Trophoblast cell (in vitro differentiated cells and primary cell): Measurements from ENCODE around the gene EFCAB11.
A peak's percentile ranks its signal among the peaks of the same experiment; 100 is the strongest.

Experiments used
- DNase-seq, 2 donors: peaks; one replicate each; pipeline ENCODE4 v3.0.0-alpha.2; 2016
- H2AFZ ChIP-seq: 2 replicates; pipeline ENCODE4 v1.6.1; 2013; ENCODE audit warnings: low read length, moderate library complexity, mild to moderate bottlenecking; ENCODE audit not compliant: insufficient read depth, poor library complexity
- H2AK5ac ChIP-seq: 2 replicates; pipeline ENCODE4 v1.6.1; 2013; ENCODE audit warnings: mild to moderate bottlenecking, low read length
- H2BK120ac ChIP-seq: 2 replicates; pipeline ENCODE4 v1.6.1; 2013; ENCODE audit warnings: low read length, mild to moderate bottlenecking, moderate library complexity; ENCODE audit not compliant: insufficient read depth, poor library complexity
- H2BK12ac ChIP-seq: 2 replicates; pipeline ENCODE4 v1.6.1; 2013; ENCODE audit warnings: mild to moderate bottlenecking, low read length, moderate library complexity
- H2BK5ac ChIP-seq: 2 replicates; pipeline ENCODE4 v1.6.1; 2013; ENCODE audit warnings: low read length, low read depth, moderate library complexity, mild to moderate bottlenecking; ENCODE audit not compliant: poor library complexity
- H3K14ac ChIP-seq: 2 replicates; pipeline ENCODE4 v1.6.1; 2013; ENCODE audit warnings: mild to moderate bottlenecking, low read length
- H3K18ac ChIP-seq: 2 replicates; pipeline ENCODE4 v1.6.1; 2013; ENCODE audit warnings: mild to moderate bottlenecking, low read length
- H3K23ac ChIP-seq: 2 replicates; pipeline ENCODE4 v1.6.1; 2013; ENCODE audit warnings: low read length
- H3K27ac ChIP-seq: 2 replicates; pipeline ENCODE4 v1.5.1; 2013; ENCODE audit warnings: low read depth, mild to moderate bottlenecking, inconsistent platforms, low read length, moderate library complexity
- H3K27me3 ChIP-seq: 2 replicates; pipeline ENCODE4 v1.6.1; 2013; ENCODE audit warnings: inconsistent platforms, mild to moderate bottlenecking, low read length, moderate library complexity; ENCODE audit not compliant: insufficient read depth
- H3K36me3 ChIP-seq, 2 experiments: 1 replicate in 1 of 2; 2 replicates in 1 of 2; pipeline ENCODE4 v1.6.1; 2013; ENCODE audit warnings: low read length in 2 of 2, mild to moderate bottlenecking in 2 of 2, moderate library complexity in 1 of 2; ENCODE audit not compliant: insufficient read depth in 2 of 2, control insufficient read depth in 1 of 2
- H3K4ac ChIP-seq: 2 replicates; pipeline ENCODE4 v1.6.1; 2013; ENCODE audit warnings: low read depth, mild to moderate bottlenecking, low read length, moderate library complexity
- H3K4me1 ChIP-seq, 2 experiments: 1 replicate in 1 of 2; 2 replicates in 1 of 2; pipeline ENCODE4 v1.6.1; 2013; ENCODE audit warnings: low read length in 2 of 2, mild to moderate bottlenecking in 2 of 2, moderate library complexity in 1 of 2; ENCODE audit not compliant: insufficient read depth in 2 of 2, control insufficient read depth in 1 of 2
- H3K4me2 ChIP-seq: 2 replicates; pipeline ENCODE4 v1.6.1; 2013; ENCODE audit warnings: inconsistent platforms, mild to moderate bottlenecking, low read length, moderate library complexity
- H3K4me3 ChIP-seq: 2 replicates; pipeline ENCODE4 v1.5.1; 2013; ENCODE audit warnings: mild to moderate bottlenecking, low read depth, low read length, inconsistent platforms
- H3K79me1 ChIP-seq: one replicate; pipeline ENCODE4 v1.6.1; 2013; ENCODE audit warnings: low read length
- H3K79me2 ChIP-seq: 2 replicates; pipeline ENCODE4 v1.6.1; 2013; ENCODE audit warnings: low read length, mild to moderate bottlenecking; ENCODE audit not compliant: control insufficient read depth, insufficient read depth, poor library complexity
- H3K9ac ChIP-seq: 2 replicates; pipeline ENCODE4 v1.6.1; 2013; ENCODE audit warnings: mild to moderate bottlenecking, low read length
- H3K9me3 ChIP-seq: 2 replicates; pipeline ENCODE4 v1.6.1; 2013; ENCODE audit warnings: low read depth, mild to moderate bottlenecking, control low read depth, inconsistent platforms, low read length; ENCODE audit not compliant: insufficient read depth
- H4K12ac ChIP-seq: 2 replicates; pipeline ENCODE4 v1.6.1; 2013; ENCODE audit warnings: low read depth, mild to moderate bottlenecking, low read length, moderate library complexity
- H4K8ac ChIP-seq: 2 replicates; pipeline ENCODE4 v1.6.1; 2013; ENCODE audit warnings: low read depth, mild to moderate bottlenecking, low read length, moderate library complexity
- H4K91ac ChIP-seq: one replicate; pipeline ENCODE4 v1.6.1; 2013; ENCODE audit warnings: low read depth, mild to moderate bottlenecking, low read length, moderate library complexity
- WGBS: extraction: QIAGEN DNeasy Blood & Tissue Kit; methylation state at CpG from one replicate; pipeline ENCODE4 v1.1.7; 2013; ENCODE audit warnings: missing lambda C conversion rate; ENCODE audit not compliant: insufficient read length, insufficient coverage; ENCODE audit errors: extremely low coverage; 5-methylcytosine and 5-hydroxymethylcytosine counted together

EFCAB11 gene

DNA sequence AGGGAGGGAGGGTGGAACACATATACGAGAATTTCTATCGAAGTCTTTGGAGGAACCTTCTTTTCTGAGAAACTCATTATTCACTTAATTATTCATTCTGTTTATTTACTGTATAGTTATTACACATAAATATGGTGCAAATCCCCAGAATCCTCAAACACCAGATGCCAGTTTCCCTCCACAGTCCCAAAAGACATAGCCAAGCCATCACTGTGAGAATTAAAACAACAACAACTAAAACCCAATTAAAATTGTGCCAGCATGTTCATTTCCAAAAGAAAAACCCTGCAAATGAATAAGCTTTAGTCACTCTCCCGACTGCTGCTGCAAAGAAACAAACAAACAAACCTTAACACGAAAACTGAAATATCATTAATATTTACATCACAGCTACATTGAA, 173.5 kb downstream of the EFCAB11 start:
- Histone ChIP-seq H3K23ac (no peak overlapping the region), H4K91ac (no peak overlapping the region), H3K18ac (no peak overlapping the region), H3K14ac (no peak overlapping the region), H2AK5ac (no peak overlapping the region), H3K4me1 (no peaks in the 10 kb centered on the region), H3K4me2 (no peak overlapping the region), H2AFZ (no peak overlapping the region), H3K36me3 (no peaks in the 10 kb centered on the region), H3K79me1 (no peaks in the 10 kb centered on the region), H3K27ac (no peak overlapping the region), H3K9ac (no peak overlapping the region), H4K12ac (no peak overlapping the region), H3K27me3 (no peaks in the 10 kb centered on the region), H2BK120ac (no peak overlapping the region), H4K8ac (no peak overlapping the region), H3K9me3 (no peaks in the 10 kb centered on the region), H2BK5ac (no peak overlapping the region), H3K4me3 (no peak overlapping the region), H3K4ac (no peak overlapping the region), H2BK12ac (no peak overlapping the region), H3K79me2 (no peaks in the 10 kb centered on the region)
- WGBS = no CpG with 5 or more reads among the region's 4 CpGs
- no peak for DNase-seq

DNA sequence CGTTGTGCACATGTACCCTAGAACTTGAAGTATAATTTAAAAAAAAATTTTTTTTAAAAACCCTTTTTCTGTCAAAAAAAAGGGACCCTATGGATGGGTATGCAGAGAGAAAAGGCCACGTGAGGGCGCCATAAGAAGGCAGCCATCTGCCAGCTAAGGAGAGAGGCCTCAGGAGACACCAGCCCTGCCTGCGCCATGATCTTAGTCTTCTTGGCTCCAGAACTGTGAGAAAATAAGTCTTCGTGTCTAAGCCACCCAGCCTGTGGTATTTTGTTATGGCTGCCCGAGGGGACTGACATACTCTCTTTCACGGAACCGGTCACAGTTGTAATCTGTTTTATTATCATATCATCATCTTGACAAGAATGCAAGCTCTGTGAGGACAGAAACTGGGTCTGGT, 174.8 kb downstream of the EFCAB11 start:
- H2BK5ac ChIP-seq = no peak overlapping the region
- no peaks in the 10 kb centered on the region for H3K79me2 ChIP-seq
- H3K9ac ChIP-seq = no peak overlapping the region
- no peak overlapping the region for H3K4ac ChIP-seq
- no peak overlapping the region for H4K8ac ChIP-seq
- H2BK120ac ChIP-seq = no peak overlapping the region
- H2AK5ac ChIP-seq = no peak overlapping the region
- no peak overlapping the region for H4K12ac ChIP-seq
- no peaks in the 10 kb centered on the region for H3K4me1 ChIP-seq
- peak; percentile 76 to 80 for DNase-seq
- no peak overlapping the region for H3K18ac ChIP-seq
- no peaks in the 10 kb centered on the region for H3K27me3 ChIP-seq
- no CpG with 5 or more reads among the region's 8 CpGs for WGBS
- H3K14ac ChIP-seq = no peak overlapping the region
- no peaks in the 10 kb centered on the region for H3K36me3 ChIP-seq
- no peaks in the 10 kb centered on the region for H3K9me3 ChIP-seq
- H2BK12ac ChIP-seq = no peak overlapping the region
- H2AFZ ChIP-seq = no peak overlapping the region
- no peaks in the 10 kb centered on the region for H3K79me1 ChIP-seq
- H3K27ac ChIP-seq = no peak overlapping the region
- H4K91ac ChIP-seq = no peak overlapping the region
- H3K4me2 ChIP-seq = no peak overlapping the region
- no peak overlapping the region for H3K23ac ChIP-seq
- no peak overlapping the region for H3K4me3 ChIP-seq

DNA sequence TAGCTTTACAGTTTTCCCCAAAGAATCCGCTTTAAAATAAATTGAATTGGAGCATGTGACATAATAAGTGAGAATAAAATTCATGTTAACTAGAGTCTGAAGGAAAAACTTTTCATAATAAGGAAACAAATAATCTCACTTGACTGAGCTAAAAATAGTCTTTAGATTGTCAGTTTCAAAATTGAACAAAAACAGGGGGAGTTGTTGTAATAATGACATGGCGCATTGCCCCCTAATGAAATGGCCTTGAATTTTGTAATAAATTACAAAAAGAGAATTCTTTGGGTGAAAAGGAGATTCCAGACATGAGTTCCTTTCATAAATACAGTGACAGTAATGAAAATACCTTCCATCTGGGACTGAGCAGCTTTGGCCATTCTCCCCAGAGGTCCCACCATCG, 178.6 kb downstream of the EFCAB11 start:
- peaks cover 5% of the 10 kb centered on the region for H3K79me1 ChIP-seq
- H2AK5ac ChIP-seq = no peak overlapping the region
- H3K4me1 ChIP-seq = peaks cover 11 to 15% of the 10 kb centered on the region in 2 experiments
- no peak overlapping the region for H2BK120ac ChIP-seq
- no peak overlapping the region for H3K14ac ChIP-seq
- no peaks in the 10 kb centered on the region for H3K36me3 ChIP-seq
- no peak overlapping the region for H4K91ac ChIP-seq
- no peak overlapping the region for H2BK12ac ChIP-seq
- no peak overlapping the region for H3K4me3 ChIP-seq
- no peaks in the 10 kb centered on the region for H3K79me2 ChIP-seq
- H2BK5ac ChIP-seq = no peak overlapping the region
- H3K23ac ChIP-seq = no peak overlapping the region
- no peak overlapping the region for H3K4me2 ChIP-seq
- WGBS = no CpG with 5 or more reads among the region's 3 CpGs
- H4K8ac ChIP-seq = no peak overlapping the region
- H3K9ac ChIP-seq = no peak overlapping the region
- H3K9me3 ChIP-seq = no peaks in the 10 kb centered on the region
- H3K27me3 ChIP-seq = no peaks in the 10 kb centered on the region
- no peak overlapping the region for H3K18ac ChIP-seq
- H2AFZ ChIP-seq = no peak overlapping the region
- no peak overlapping the region for H3K4ac ChIP-seq
- DNase-seq = no peak
- no peak overlapping the region for H3K27ac ChIP-seq
- no peak overlapping the region for H4K12ac ChIP-seq

DNA sequence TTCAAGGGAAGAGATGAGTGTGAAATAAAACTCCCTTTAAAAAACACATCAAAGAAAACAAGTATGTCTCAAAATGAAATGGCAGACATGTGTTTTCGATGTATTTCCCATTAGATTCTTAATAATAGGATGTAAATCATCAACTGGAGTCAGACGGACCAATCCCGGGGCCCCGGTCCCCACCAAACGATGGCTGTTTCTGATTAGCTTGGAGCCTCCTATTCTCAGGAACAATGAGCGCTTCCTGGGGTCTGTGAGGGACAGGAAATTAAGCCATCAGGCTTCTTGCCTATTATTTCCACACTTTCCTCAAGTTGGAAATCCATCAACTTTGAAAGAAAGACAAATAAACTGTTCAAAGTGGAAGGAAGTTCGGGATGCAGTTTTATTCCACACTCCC, 179.4 kb downstream of the EFCAB11 start:
- no CpG with 5 or more reads among the region's 7 CpGs for WGBS

More for the DNA sequence above, 179.4 kb downstream of the EFCAB11 start:
- Histone ChIP-seq H2BK120ac (no peak overlapping the region), H4K12ac (no peak overlapping the region), H3K14ac (no peak overlapping the region), H2AK5ac (no peak overlapping the region), H2BK5ac (no peak overlapping the region), H3K4me1 (peaks cover 11 to 15% of the 10 kb centered on the region in 2 experiments), H3K79me1 (peaks cover 5% of the 10 kb centered on the region), H3K4ac (no peak overlapping the region), H3K18ac (no peak overlapping the region), H3K9me3 (no peaks in the 10 kb centered on the region), H3K27me3 (no peaks in the 10 kb centered on the region), H3K9ac (no peak overlapping the region), H2BK12ac (no peak overlapping the region), H3K36me3 (no peaks in the 10 kb centered on the region), H3K27ac (no peak overlapping the region), H3K4me2 (no peak overlapping the region), H3K4me3 (no peak overlapping the region), H3K79me2 (no peaks in the 10 kb centered on the region), H3K23ac (no peak overlapping the region), H4K8ac (no peak overlapping the region), H4K91ac (no peak overlapping the region), H2AFZ (no peak overlapping the region)
- DNase-seq = no peak
